HCT116 (cell line): Measurements from ENCODE around the gene CFAP92. TPM values are rescaled to one million over a fixed set of nuclear protein-coding genes. Genes with fewer than 3 reads are reported as not detected.

Experiments used
- ATAC-seq: fragments of 200-7000 bp; cut with Tn5 transposase; 2 replicates; pipeline ENCODE4 v1.9.1; 2020; ENCODE audit warnings: mild to moderate bottlenecking, moderate library complexity
- BruUV-seq: library from RNA; stranded (reverse); fragments of 400-500 nt; replicated peaks from 2 replicates; lab custom pipeline; 2021; lab: Mats Ljungman, UMichigan
- CTCF ChIA-PET: fragments of 300-600 bp; sonication (Branson Sonifier 250); formaldehyde crosslinking; loops from one replicate; lab custom pipeline; 2021; ENCODE audit warnings: antibody characterized with exemption; lab: Charles Lee
- POLR2A ChIA-PET: fragments of 300-600, 350-600 bp; sonication (Branson Sonifier 250); formaldehyde crosslinking; loops from one replicate; lab custom pipeline; 2021; ENCODE audit warnings: antibody characterized with exemption; lab: Charles Lee
- RAD21 ChIA-PET, 2 experiments: fragments of 300-600 bp; sonication (Branson Sonifier 250); formaldehyde crosslinking; loops; one replicate each; lab custom pipeline; 2023; ENCODE audit warnings: low total read pairs in 2 of 2; ENCODE audit not compliant: uncharacterized antibody in 2 of 2, unreplicated experiment in 2 of 2, low non-redundant PET in 1 of 2; lab: Charles Lee
- DNase-seq: peaks from one replicate; pipeline ENCODE4 v3.0.0-alpha.2; 2010; ENCODE audit warnings: low read depth, low spot score
- H2AFZ ChIP-seq: fragments of 200-600 bp; shearing (Covaris generic), sonication (generic); 2 replicates; pipeline ENCODE4 v1.6.1; 2017; ENCODE audit warnings: low read depth, mixed run types, mixed read lengths, antibody characterized with exemption, low read length; ENCODE audit not compliant: poor library complexity, severe bottlenecking
- H3K27ac ChIP-seq: 2 replicates; pipeline ENCODE4 v1.5.1; 2012; ENCODE audit warnings: low read depth, low read length
- H3K27me3 ChIP-seq: fragments of 200-600 bp; sonication (generic); 2 replicates; pipeline ENCODE4 v1.6.1; 2016; ENCODE audit warnings: mixed run types, low read length, mixed read lengths; ENCODE audit not compliant: insufficient read depth
- H3K36me3 ChIP-seq, 2 experiments: fragments of 200-500 bp in 1 of 2; fragments of 200-600 bp in 1 of 2; sonication (Bioruptor generic) in 1 of 2; sonication (generic) in 1 of 2; 2 replicates each; pipeline versions ENCODE4 v1.5.1 to v1.6.1; 2014 to 2016; ENCODE audit warnings: low read length in 2 of 2, inconsistent platforms in 1 of 2, mixed read lengths in 1 of 2, mixed run types in 1 of 2; ENCODE audit not compliant: insufficient read depth in 2 of 2, control insufficient read depth in 1 of 2
- H3K4me1 ChIP-seq, 2 experiments: fragments of 200-600 bp in 1 of 2; sonication (generic) in 1 of 2; 2 replicates each; pipeline versions ENCODE4 v1.5.1 to v1.6.1; 2012 to 2017; ENCODE audit warnings: low read length in 2 of 2, inconsistent platforms in 1 of 2, mild to moderate bottlenecking in 1 of 2, mixed read lengths in 1 of 2, mixed run types in 1 of 2, moderate library complexity in 1 of 2; ENCODE audit not compliant: insufficient read depth in 2 of 2, control insufficient read depth in 1 of 2
- H3K4me2 ChIP-seq: fragments of 200-600 bp; sonication (generic); 2 replicates; pipeline ENCODE4 v1.6.1; 2017; ENCODE audit warnings: mixed run types, low read length, mixed read lengths
- H3K4me3 ChIP-seq, 2 experiments: fragments of 200-600 bp in 1 of 2; sonication (generic) in 1 of 2; replicated peaks in 1 of 2; 2 replicates each; pipeline ENCODE4 v1.5.1; 2011 to 2016; ENCODE audit warnings: low read length in 2 of 2, control low read depth in 1 of 2, low read depth in 1 of 2, mild to moderate bottlenecking in 1 of 2, mixed read lengths in 1 of 2, mixed run types in 1 of 2
- H3K79me2 ChIP-seq: fragments of 200-600 bp; sonication (generic); 2 replicates; pipeline ENCODE4 v1.6.1; 2017; ENCODE audit warnings: mild to moderate bottlenecking, mixed run types, low read length, moderate library complexity, mixed read lengths; ENCODE audit not compliant: insufficient read depth
- H3K9ac ChIP-seq: fragments of 200-600 bp; sonication (generic); 2 replicates; pipeline ENCODE4 v1.6.1; 2016; ENCODE audit warnings: low read length, mixed read lengths
- H3K9me2 ChIP-seq: fragments of 200-600 bp; sonication (generic), shearing (Covaris generic); 2 replicates; pipeline ENCODE4 v1.6.1; 2017; ENCODE audit warnings: mixed run types, mild to moderate bottlenecking, moderate library complexity; ENCODE audit not compliant: insufficient read depth
- H3K9me3 ChIP-seq, 2 experiments: fragments of 200-500 bp in 1 of 2; fragments of 200-600 bp in 1 of 2; sonication (Bioruptor generic) in 1 of 2; sonication (generic) in 1 of 2; 2 replicates each; pipeline ENCODE4 v1.6.1; 2014 to 2017; ENCODE audit warnings: low read length in 2 of 2, mixed read lengths in 2 of 2, inconsistent platforms in 1 of 2, low read depth in 1 of 2, mild to moderate bottlenecking in 1 of 2, mixed run types in 1 of 2, moderate library complexity in 1 of 2; ENCODE audit not compliant: control insufficient read depth in 1 of 2, insufficient read depth in 1 of 2
- H4K20me1 ChIP-seq: fragments of 200-600 bp; sonication (generic), shearing (Covaris generic); 2 replicates; pipeline ENCODE4 v1.6.1; 2017; ENCODE audit warnings: mixed run types, mild to moderate bottlenecking, moderate library complexity; ENCODE audit not compliant: insufficient read depth
- EGR1 ChIP-seq: IDR thresholded peaks from 2 replicates; pipeline ENCODE4 v1.6.1; 2012; ENCODE audit warnings: low read depth
- ELF1 ChIP-seq: IDR thresholded peaks from 2 replicates; pipeline ENCODE4 v1.6.1; 2012; ENCODE audit warnings: low read depth, borderline replicate concordance
- EZH2 ChIP-seq: fragments of 200-600 bp; sonication (generic); IDR thresholded peaks from 2 replicates; pipeline ENCODE4 v1.6.1; 2017; ENCODE audit warnings: antibody characterized with exemption, mixed run types
- EZH2phosphoT487 ChIP-seq: fragments of 200-600 bp; IDR thresholded peaks from 2 replicates; pipeline ENCODE4 v1.6.1; 2018; ENCODE audit warnings: antibody characterized with exemption, borderline replicate concordance
- JUND ChIP-seq: IDR thresholded peaks from 2 replicates; pipeline ENCODE4 v1.6.1; 2012
- MAX ChIP-seq: IDR thresholded peaks from 2 replicates; pipeline ENCODE4 v1.6.1; 2012
- POLR2AphosphoS5 ChIP-seq: IDR thresholded peaks from 2 replicates; pipeline ENCODE4 v1.6.1; 2011; ENCODE audit warnings: mild to moderate bottlenecking, low read depth, low read length, moderate library complexity
- REST ChIP-seq: IDR thresholded peaks from 2 replicates; pipeline ENCODE4 v1.6.1; 2012; ENCODE audit warnings: low read depth
- SIN3A ChIP-seq: IDR thresholded peaks from 2 replicates; pipeline ENCODE4 v1.6.1; 2012; ENCODE audit warnings: low read depth
- SP1 ChIP-seq: IDR thresholded peaks from 2 replicates; pipeline ENCODE4 v1.6.1; 2012; ENCODE audit warnings: low read depth
- YY1 ChIP-seq: IDR thresholded peaks from 2 replicates; pipeline ENCODE4 v1.6.1; 2011; ENCODE audit warnings: low read length, low read depth, moderate library complexity, mild to moderate bottlenecking; ENCODE audit not compliant: insufficient replicate concordance; ENCODE audit errors: extremely low read depth
- ZBTB33 ChIP-seq: IDR thresholded peaks from 2 replicates; pipeline ENCODE4 v1.6.1; 2011; ENCODE audit warnings: mild to moderate bottlenecking, low read length, moderate library complexity; ENCODE audit not compliant: insufficient replicate concordance; ENCODE audit errors: extremely low read depth
- ZFX ChIP-seq: fragments of 450-650 bp; IDR thresholded peaks from 2 replicates; pipeline ENCODE4 v1.6.1; 2017
- ZNF274 ChIP-seq: fragments of 200-500 bp; sonication (Bioruptor generic); IDR thresholded peaks from 2 replicates; pipeline ENCODE4 v1.6.1; 2014; ENCODE audit warnings: mild to moderate bottlenecking, low read depth, low read length, inconsistent platforms
- intact Hi-C: fragments of 100-400 bp; cut with micrococcal nuclease; formaldehyde crosslinking; loops from 2 replicates; pipeline ENCODE4 v1.10.0; 2022
- total RNA-seq: library from RNA; stranded (reverse); gene quantifications from one replicate; pipeline ENCODE4 v1.2.1, GENCODE V29; 2021; ENCODE audit not compliant: unreplicated experiment

The CFAP92 gene
- total RNA-seq, 1 experiment from 2014 or later: 3.6 TPM

DNA sequence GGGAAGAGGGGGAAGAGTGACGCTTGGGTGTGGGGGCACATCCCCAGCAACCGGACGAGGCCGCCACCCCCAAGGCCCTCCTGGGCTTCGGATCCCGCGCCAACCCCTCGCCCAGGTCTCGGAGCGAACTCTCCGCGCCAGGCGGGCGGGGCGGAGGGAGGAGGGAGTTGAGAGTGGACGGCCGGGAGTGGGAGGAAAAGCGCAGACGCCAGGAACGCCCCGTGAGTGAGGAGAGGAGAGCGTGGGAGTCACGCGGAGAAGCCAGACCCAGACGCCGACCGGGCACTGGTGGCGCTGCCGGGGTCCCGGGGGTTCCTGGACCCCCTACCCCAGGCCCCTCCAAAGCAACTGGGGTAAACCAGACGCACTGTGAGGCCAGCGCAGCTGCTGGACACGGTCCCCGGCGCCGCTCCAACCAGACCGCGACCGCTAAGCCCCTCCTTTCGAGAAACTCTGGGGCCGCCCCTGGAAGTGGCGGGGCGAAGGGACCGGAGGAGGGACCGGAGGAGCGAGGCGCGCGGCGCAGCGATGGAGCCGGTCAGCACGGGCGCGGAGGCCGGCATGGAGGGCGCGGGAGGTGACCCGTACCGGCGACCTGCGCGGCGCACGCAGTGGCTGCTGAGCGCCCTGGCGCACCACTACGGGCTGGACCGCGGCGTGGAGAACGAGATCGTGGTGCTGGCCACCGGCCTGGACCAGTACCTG, 7.4 kb upstream of the CFAP92 start, which contains the start of gene EFCC1:
Gene EFCC1, plus strand, starts transcription at position 204 of the 705 bp plus-strand sequence. Its CDS starts 325 bp downstream, at position 529.
- no peak within 1 kb of the TSS for H3K4me3 ChIP-seq
- H3K27ac ChIP-seq: no peak within 1 kb of the TSS
- no peaks in the 10 kb centered on the region for H4K20me1 ChIP-seq
- POLR2A ChIA-PET: no interaction called here
- no peaks in the 10 kb centered on the region for H3K27me3 ChIP-seq
- ATAC-seq: no peak
- no peaks in the 10 kb centered on the region for H3K36me3 ChIP-seq
- no peak within 1 kb of the TSS for H3K9ac ChIP-seq
- no TSS peak for BruUV-seq
- no peak for DNase-seq
- H3K4me2 ChIP-seq: no peak within 1 kb of the TSS
- TF ChIP-seq EGR1 (no peak), YY1 (no peak), JUND (no peak), EZH2 (no peak), ZFX (no peak), SIN3A (no peak)
- TF ChIP-seq, all 23 proteins: peak for 0
- Histone ChIP-seq H2AFZ (no peak within 1 kb of the TSS), H3K9me3 (no peaks in the 10 kb centered on the region), H3K79me2 (no peaks in the 10 kb centered on the region), H3K9me2 (no peaks in the 10 kb centered on the region), H3K4me1 (peaks cover 11 to 18% of the 10 kb centered on the region in 2 experiments; a peak in 3 of 4 replicates)
- intact Hi-C loops: no loop called here
- ChIA-PET CTCF (no interaction called here), RAD21 (no interaction called here)

- Histone ChIP-seq H3K4me3 (no peak overlapping the region), H3K27me3 (no peaks in the 10 kb centered on the region), H3K4me1 (peaks cover 11 to 18% of the 10 kb centered on the region in 2 experiments; a peak in 3 of 4 replicates), H3K79me2 (no peaks in the 10 kb centered on the region), H2AFZ (no peak overlapping the region), H3K36me3 (no peaks in the 10 kb centered on the region), H3K9ac (no peak overlapping the region), H3K27ac (no peak overlapping the region), H3K4me2 (no peak overlapping the region), H3K9me3 (no peaks in the 10 kb centered on the region), H4K20me1 (no peaks in the 10 kb centered on the region), H3K9me2 (no peaks in the 10 kb centered on the region)
- RAD21 ChIA-PET: no interaction called here
- BruUV-seq: no TSS peak
- POLR2A ChIA-PET: no interaction called here
- intact Hi-C loops: no loop called here
- DNase-seq (no peak), ATAC-seq (no peak)
- CTCF ChIA-PET: no interaction called here
- TF ChIP-seq REST: no peak
- TF ChIP-seq SP1: no peak
- TF ChIP-seq EZH2phosphoT487: no peak
- TF ChIP-seq ZBTB33: no peak
- no peak for TF ChIP-seq ELF1
- TF ChIP-seq POLR2AphosphoS5: no peak
- no peak for TF ChIP-seq MAX
- no peak for TF ChIP-seq ZNF274
These were observed 6.8 kb upstream of the CFAP92 start for GRCh38 chr3:129000742-129001100.
